IMR-90 (cell line): ENCODE data around the gene G3BP2.
"Not testable (repeated sequence)": the region's sequence is repeated elsewhere in the genome, so short reads cannot be mapped to it uniquely, and the experiment has no call there.

Experiments used
- FOS ChIP-seq: fragments of 150-350 bp; IDR thresholded peaks from 2 replicates; pipeline ENCODE4 v1.6.1; 2016; ENCODE audit warnings: low read depth, low read length
- RAD21 ChIP-seq: IDR thresholded peaks from 2 replicates; pipeline ENCODE4 v1.6.1; 2012; ENCODE audit warnings: low read length, improper control_type of control experiment
- TF ChIP-seq, protein P1 (sequence below): conservative IDR thresholded peaks from 2 replicates; pipeline ENCODE4 v1.5.1; 2012; ENCODE audit warnings: mild to moderate bottlenecking, low read depth, low read length, improper control_type of control experiment

DNA sequence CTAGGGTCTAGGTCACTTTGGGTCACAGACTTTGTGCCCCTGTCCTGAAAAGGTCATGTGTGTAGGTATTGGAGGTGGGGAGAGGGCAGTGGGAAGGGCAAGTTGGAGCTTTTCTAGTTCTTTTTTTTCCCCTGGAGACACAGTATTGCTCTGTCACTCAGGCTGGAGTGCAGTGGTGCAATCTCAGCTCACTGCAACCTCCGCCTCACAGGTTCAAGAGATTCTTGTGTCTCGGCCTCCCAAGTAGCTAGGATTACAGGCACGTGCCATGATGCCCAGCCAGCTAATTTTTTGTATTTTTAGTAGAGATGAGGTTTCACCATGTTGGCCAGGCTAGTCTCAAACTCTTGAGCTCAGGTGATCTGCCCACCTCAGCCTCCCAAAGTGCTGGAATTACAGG lies 42.8 kb upstream of the G3BP2 start:
- not testable (repeated sequence) for TF ChIP-seq FOS, RAD21
- TF ChIP-seq, protein P1, sequence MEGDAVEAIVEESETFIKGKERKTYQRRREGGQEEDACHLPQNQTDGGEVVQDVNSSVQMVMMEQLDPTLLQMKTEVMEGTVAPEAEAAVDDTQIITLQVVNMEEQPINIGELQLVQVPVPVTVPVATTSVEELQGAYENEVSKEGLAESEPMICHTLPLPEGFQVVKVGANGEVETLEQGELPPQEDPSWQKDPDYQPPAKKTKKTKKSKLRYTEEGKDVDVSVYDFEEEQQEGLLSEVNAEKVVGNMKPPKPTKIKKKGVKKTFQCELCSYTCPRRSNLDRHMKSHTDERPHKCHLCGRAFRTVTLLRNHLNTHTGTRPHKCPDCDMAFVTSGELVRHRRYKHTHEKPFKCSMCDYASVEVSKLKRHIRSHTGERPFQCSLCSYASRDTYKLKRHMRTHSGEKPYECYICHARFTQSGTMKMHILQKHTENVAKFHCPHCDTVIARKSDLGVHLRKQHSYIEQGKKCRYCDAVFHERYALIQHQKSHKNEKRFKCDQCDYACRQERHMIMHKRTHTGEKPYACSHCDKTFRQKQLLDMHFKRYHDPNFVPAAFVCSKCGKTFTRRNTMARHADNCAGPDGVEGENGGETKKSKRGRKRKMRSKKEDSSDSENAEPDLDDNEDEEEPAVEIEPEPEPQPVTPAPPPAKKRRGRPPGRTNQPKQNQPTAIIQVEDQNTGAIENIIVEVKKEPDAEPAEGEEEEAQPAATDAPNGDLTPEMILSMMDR: not testable (repeated sequence)
